OCI-LY3 (cell line): ENCODE results near the gene C1orf116.
"Not testable (repeated sequence)": the region's sequence is repeated elsewhere in the genome, so short reads cannot be mapped to it uniquely, and the experiment has no call there.

ENCODE experiments used
- CTCF ChIP-seq: fragments of 200-600, 300-600 bp; sonication (generic); IDR thresholded peaks from 2 replicates; pipeline ENCODE4 v1.5.1; 2014; ENCODE audit warnings: antibody characterized with exemption, low read length, low read depth
- EZH2phosphoT487 ChIP-seq: fragments of 200-600 bp; shearing (Covaris generic); IDR thresholded peaks from 2 replicates; pipeline ENCODE4 v1.6.1; 2018; ENCODE audit warnings: antibody characterized with exemption, mixed run types, low read depth

GRCh38 chr1:207041397-207041796 lies 8.8 kb upstream of the C1orf116 start:
- not testable (repeated sequence) for TF ChIP-seq CTCF, EZH2phosphoT487
